Occipital lobe (tissue), 2 donors: Measurements from ENCODE around the gene CDK11A. TPM values are rescaled to one million over a fixed set of nuclear protein-coding genes. Genes with fewer than 3 reads are reported as not detected.
"Not testable (repeated sequence)": the region's sequence is repeated elsewhere in the genome, so short reads cannot be mapped to it uniquely, and the experiment has no call there.

Experiments
- DNase-seq: peaks from one replicate; lab custom pipeline; 2025; lab: John Stamatoyannopoulos, UW
- total RNA-seq: library from RNA; depleted of rRNA; stranded (reverse); fragments of >200 nt; gene quantifications from one replicate; pipeline ENCODE4 v1.2.3, GENCODE V29; 2014

Gene CDK11A
- total RNA-seq, 1 donor from 2014 or later = 7.6 TPM

GRCh38 chr1:1754051-1754815 lies 30.1 kb upstream of the CDK11A start:
- DNase-seq = no peak

DNA sequence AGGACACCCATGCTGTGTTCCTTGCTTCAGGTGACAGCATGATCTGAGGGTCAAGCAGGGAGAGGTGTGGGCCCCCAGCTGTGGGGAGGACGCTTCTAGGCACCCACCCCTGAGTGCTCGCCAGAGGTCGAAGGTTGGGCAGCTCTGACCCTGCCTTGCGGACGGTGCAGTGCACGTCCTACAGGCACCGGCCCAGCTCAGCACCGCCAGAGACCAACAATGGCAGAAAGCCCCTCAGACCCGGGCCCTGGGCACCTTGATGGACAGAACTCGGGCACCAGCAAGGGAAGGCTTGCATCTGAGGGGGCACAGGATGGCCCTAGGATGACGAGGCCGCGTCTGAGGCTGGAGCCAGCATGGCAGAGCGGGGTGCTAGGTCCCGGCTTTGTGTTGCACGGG lies 29.4 kb upstream of the CDK11A start:
- DNase-seq = no peak

DNA sequence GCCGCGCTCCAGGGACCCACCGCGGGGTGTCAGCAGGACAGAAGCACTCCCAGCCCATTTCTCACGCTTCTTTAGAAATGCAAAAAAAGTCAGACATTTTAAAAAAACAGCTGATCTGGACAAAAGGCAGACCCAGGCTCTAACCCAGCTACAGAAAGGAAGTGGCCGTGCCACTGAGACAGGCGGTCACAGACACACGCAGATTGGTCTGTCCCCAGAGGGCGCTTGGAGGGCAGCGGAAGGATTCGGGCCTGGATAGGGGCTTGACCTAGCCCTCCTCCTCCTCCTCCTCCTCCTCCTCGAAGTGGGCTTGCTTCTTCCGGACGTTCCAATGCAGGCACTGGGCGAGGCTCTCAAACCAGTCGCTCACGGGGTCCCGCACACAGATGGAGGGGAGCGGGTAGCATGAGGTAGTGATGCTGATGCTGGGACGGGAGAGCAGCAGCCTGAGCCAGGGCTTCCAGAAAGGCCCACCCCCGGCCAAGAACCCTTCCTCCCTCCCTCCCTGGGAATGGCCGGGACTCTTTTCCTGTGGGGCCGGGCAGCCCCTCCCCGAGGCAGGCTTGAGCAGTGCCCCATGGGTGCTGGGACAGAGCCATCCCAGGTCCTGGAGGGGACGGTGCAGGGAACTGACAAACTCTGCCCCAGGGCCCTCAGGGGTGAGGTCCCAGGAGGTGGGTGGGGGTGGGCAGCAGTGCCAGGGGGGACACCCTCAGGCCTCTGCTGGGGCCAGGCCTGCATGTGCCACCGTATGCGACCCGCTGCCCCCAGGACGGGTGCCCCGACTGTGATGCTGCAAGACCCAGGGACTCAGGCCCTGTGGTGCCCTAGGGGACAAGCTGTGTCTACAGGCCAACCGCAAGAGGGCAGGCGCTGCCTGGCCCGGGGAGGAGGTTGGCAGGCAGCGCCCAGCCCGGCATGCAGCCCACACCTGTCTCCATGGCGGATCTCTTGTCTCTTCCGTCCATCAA lies 28.8 kb upstream of the CDK11A start:
- no peak for DNase-seq

GRCh38 chr1:1752190-1752589 lies 28.0 kb upstream of the CDK11A start:
- DNase-seq = no peak

DNA sequence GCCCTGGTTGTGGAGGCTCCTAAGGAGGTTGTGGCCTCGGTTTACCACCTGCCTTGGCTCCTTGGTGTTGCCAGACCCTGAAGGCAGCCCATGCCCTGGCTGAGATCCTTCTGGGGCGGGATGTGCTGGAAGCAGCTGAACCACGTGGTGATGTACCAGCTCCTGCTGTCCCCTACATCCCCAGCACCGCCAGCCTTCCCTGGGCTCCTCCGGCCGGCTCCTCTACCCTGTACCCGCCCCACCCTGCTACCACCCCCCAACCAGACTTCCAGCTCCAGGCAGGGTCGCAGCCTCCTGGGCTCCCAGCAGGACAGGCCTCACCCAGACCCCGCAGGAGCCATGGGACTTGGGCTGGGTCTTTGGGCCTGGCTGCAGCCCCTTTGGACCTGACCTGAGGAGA lies 25.8 kb upstream of the CDK11A start:
- DNase-seq = not testable (repeated sequence)

- DNase-seq = no peak
Measured at GRCh38 chr1:1748686-1749321, 24.6 kb upstream of the CDK11A start.

DNA sequence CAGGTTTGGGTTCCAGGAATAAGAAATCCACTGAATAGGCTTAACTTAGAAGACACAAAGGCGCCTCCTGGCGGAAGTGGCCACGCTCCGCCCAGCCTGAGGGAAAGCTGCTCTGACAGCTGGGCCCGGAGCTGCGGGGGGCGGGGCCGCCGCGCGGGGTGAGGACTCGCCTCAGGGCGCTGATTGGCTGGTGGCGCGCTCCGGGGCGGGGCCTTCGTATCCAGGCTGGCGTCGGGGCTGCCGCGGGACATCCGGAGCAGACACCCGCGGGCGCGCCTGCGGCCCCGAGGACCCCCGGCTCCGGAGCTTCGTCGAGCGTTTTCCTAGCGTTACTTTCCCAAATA lies 22.4 kb upstream of the CDK11A start:
- DNase-seq = not testable (repeated sequence)

- DNase-seq = peak; percentile 84
Measured at GRCh38 chr1:1745651-1746565, 21.8 kb upstream of the CDK11A start.

GRCh38 chr1:1742529-1742928 lies 18.4 kb upstream of the CDK11A start:
- DNase-seq = not testable (repeated sequence)

DNA sequence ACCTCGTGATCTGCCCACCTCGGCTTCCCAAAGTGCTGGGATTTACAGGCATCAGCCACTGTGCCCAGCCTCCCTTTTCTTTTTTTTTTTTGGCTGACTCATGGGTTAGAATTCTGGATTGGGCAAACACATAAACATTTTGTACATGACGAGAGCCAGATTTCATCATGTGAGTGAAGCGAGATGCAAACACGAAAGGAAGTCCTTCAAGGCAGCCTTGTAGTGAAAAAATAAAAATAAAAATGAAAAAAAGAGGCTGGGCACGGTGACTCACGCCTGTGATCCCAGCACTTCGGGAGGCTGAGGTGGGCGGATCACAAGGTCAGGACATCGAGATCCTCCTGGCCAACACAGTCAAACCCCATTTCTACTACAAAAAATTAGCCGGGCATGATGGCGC lies 16.9 kb upstream of the CDK11A start:
- not testable (repeated sequence) for DNase-seq

GRCh38 chr1:1738799-1739337 lies 14.7 kb upstream of the CDK11A start:
- not testable (repeated sequence) for DNase-seq

- DNase-seq = not testable (repeated sequence)
Measured at GRCh38 chr1:1737675-1738590, 13.8 kb upstream of the CDK11A start.

DNA sequence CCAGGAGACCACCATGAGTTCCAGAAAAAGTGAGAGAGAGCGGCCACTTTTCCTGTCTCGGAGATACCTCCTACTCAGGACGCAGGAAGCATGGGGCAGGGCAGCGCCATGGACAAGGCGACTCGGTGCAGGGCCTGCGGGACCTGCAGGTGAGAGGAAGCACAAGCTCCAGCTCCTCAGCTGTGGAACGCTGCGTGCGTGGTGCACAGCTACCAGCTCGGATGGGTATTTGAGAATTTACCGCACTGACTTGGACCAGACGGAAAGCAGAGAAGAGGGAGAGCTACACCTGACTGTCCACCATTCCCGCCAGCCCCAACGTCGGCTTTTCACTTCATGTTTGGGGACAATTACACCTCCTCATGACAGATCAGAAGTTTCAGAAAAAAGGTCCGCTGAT lies 8.2 kb upstream of the CDK11A start:
- no peak for DNase-seq

GRCh38 chr1:1730870-1731269 lies 6.7 kb upstream of the CDK11A start:
- no peak for DNase-seq

DNA sequence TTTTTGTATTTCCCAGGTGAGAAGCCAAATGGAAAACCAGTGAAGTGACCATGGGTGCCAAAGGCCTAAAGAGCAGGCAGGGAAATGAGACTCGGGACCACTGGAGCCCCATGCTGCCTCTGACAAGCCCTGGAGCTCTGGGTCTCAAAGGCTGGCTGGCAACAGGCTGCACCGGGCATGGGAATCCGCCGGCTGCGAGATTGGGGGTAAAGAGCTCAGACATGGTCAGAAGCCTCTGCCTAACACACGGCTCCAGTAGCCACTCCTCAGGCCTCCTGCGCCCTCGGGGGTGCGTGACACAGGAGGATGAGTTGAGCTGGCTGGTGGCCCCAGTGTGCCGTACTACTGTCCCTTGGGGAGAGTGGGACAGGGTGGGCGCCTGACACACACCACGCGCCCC lies 6.1 kb upstream of the CDK11A start:
- DNase-seq = not testable (repeated sequence)

GRCh38 chr1:1729116-1729816 lies 5.1 kb upstream of the CDK11A start:
- not testable (repeated sequence) for DNase-seq

DNA sequence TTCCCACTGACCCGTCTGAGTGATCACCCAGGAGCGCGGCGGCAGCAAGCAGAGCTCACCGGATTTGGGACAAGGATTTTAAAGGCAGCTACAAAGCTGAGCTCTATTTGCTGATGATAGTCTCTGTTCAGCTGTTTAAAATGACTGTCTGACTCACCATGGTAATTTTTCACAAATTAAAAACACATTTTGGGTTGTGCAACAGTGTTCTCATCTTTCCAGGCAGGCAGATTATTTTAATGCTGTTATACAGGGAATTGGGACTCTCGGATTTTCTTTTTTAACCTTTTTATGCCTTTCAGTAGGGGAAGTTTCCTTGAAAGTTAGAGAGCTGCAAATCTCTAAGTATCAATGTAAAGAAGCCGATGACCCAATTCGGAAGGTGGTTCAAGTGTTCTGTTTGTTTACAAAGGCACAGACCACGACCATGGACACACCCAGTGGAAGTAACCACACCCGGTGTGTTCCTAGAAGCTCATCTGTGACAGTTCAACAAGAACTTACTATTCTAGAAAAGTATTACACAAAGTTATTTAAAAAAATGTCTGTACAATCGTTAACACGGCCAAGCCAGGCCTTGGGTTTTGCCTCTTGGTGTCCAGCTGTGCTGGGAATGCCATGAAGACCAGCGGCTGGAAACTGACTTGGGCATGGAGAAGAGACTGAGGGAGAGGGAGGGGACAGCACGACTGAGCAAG lies 4.3 kb upstream of the CDK11A start:
- DNase-seq = not testable (repeated sequence)

GRCh38 chr1:1727131-1727651 lies 3.0 kb upstream of the CDK11A start:
- not testable (repeated sequence) for DNase-seq
